MCF 10A (cell line): ENCODE measurements around the gene PTS. TPM values are rescaled to one million over a fixed set of nuclear protein-coding genes. Genes with fewer than 3 reads are reported as not detected.

Experiments used
- Bru-seq: library from RNA; stranded (reverse); fragments of 400-500 nt; gene quantifications from one replicate; lab custom pipeline; 2021; lab: Mats Ljungman, UMichigan
- BruChase-seq, 2 experiments: library from RNA; stranded (reverse); fragments of 400-500 nt; gene quantifications; one replicate each; lab custom pipeline; 2021; lab: Mats Ljungman, UMichigan
- BruUV-seq: library from RNA; stranded (reverse); fragments of 400-500 nt; replicated peaks from 2 replicates; lab custom pipeline; 2021; lab: Mats Ljungman, UMichigan
- CTCF ChIA-PET: fragments of 300-600 bp; sonication (Branson Sonifier 250); formaldehyde crosslinking; extraction: SDS; loops from one replicate; lab custom pipeline; 2021; ENCODE audit warnings: antibody characterized with exemption, inconsistent platforms; lab: Yijun Ruan, JAX
- POLR2A ChIA-PET: fragments of 300-600, 350-650 bp; sonication (Branson Sonifier 250); formaldehyde crosslinking; extraction: SDS; loops from one replicate; lab custom pipeline; 2020; ENCODE audit warnings: antibody characterized with exemption, inconsistent platforms; lab: Yijun Ruan, JAX
- DNase-seq: peaks from one replicate; pipeline ENCODE4 v3.0.0-alpha.2; 2018; ENCODE audit not compliant: unreplicated experiment
- H3K27ac Mint-ChIP-seq: one replicate; pipeline ENCODE4 v1.8.0; 2022; ENCODE audit warnings: mild to moderate bottlenecking, low read depth, mixed read lengths; ENCODE audit not compliant: unreplicated experiment
- H3K27me3 Mint-ChIP-seq: one replicate; pipeline ENCODE4 v1.8.0; 2022; ENCODE audit warnings: mixed read lengths; ENCODE audit not compliant: insufficient read depth, unreplicated experiment
- H3K36me3 Mint-ChIP-seq: one replicate; pipeline ENCODE4 v1.8.0; 2022; ENCODE audit warnings: mild to moderate bottlenecking, moderate library complexity, mixed read lengths; ENCODE audit not compliant: insufficient read depth, unreplicated experiment
- H3K4me1 Mint-ChIP-seq: one replicate; pipeline ENCODE4 v1.8.0; 2022; ENCODE audit warnings: mixed read lengths; ENCODE audit not compliant: insufficient read depth, unreplicated experiment
- H3K4me3 Mint-ChIP-seq: one replicate; pipeline ENCODE4 v1.8.0; 2022; ENCODE audit warnings: mild to moderate bottlenecking, moderate library complexity, mixed read lengths; ENCODE audit not compliant: unreplicated experiment
- H3K9me3 Mint-ChIP-seq: one replicate; pipeline ENCODE4 v1.8.0; 2022; ENCODE audit warnings: mixed read lengths; ENCODE audit not compliant: unreplicated experiment
- intact Hi-C: fragments of 100-400 bp; cut with micrococcal nuclease; formaldehyde crosslinking; loops from 2 replicates; pipeline ENCODE4 v1.14.1; 2022
- long read RNA-seq: library from polyadenylated mRNA; stranded (forward); transcript quantifications from one replicate; pipeline ENCODE4 v2.0.0, GENCODE V29; 2022
- total RNA-seq: library from RNA; stranded (reverse); gene quantifications from 2 replicates; pipeline ENCODE4 v1.2.3, GENCODE V29; 2022
- TF ChIP-seq, protein P1 (sequence below): fragments of 200-600 bp; IDR thresholded peaks from one replicate; pipeline ENCODE4 v1.8.0; 2022; ENCODE audit warnings: antibody characterized with exemption, mild to moderate bottlenecking; ENCODE audit not compliant: unreplicated experiment

The PTS gene
- 68.3 and 79.4 TPM in 2 replicates for total RNA-seq
- Bru-seq, nascent RNA: percentile 93 among the genes with signal in this experiment
- percentile 90 among the genes with signal in this experiment for BruChase-seq, experiment 1, labeled RNA remaining after a 6-hour chase
- percentile 94 among the genes with signal in this experiment for BruChase-seq, experiment 2, labeled RNA remaining after a 2-hour chase
- long read RNA-seq, transcript PTS-206 (3 exons, 601 nt): minor isoform, 7 of 131 reads
- long read RNA-seq, transcript PTS-201 (6 exons, 935 nt): major isoform, 90 of 131 reads
- long read RNA-seq, partial matches to known transcripts: 14 of 131 reads
- long read RNA-seq, other reads (novel, unspliced or antisense): 19 of 131 reads

DNA sequence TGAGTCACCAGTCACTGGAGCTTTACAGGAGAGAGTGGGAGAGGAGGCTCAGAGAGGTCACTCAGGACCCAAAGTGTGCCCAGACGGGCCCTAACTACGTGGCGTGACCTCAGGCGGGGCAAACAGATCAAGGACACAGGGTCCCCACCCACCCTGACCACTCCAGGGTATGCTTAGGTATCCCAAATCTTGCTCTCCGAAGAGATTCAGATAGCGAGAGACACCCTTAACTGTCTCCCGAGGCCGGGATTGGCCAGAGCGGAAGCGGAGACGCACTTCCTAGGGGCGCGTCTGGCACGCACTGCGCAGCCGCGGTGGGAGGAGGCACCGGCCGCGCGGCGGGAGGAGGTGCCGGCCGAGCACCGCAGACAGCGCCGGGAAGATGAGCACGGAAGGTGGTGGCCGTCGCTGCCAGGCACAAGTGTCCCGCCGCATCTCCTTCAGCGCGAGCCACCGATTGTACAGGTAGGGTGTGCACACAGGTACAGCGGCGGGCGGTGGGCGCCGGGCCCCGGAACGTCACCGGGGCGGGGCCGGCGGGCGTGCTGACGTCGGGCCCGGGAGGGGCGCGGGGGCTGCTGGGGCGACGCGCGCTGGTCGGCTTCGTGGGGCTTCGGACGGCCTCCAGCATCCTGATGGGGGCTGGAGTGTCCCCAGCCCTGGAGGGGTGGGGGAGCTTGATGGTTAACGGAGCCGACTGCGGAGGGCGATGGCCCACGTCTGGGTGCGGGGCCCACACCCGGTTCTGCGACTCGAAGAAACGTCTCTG lies at the start of gene PTS:
Gene PTS, plus strand, starts transcription at position 367 of the 769 bp plus-strand sequence. Its CDS starts 16 bp downstream, at position 383.
- no TSS peak for BruUV-seq
- intact Hi-C loops: loop anchor here (10.0 kb wide), 3 partner anchors 329 to 889 kb away; no protein-coding TSS in a partner anchor
- Mint-ChIP-seq H3K9me3 (no peaks in the 10 kb centered on the region), H3K4me3 (peak within 1 kb of the TSS; percentile 88), H3K27me3 (no peaks in the 10 kb centered on the region), H3K36me3 (peaks cover 44% of the 10 kb centered on the region), H3K4me1 (peaks cover 19% of the 10 kb centered on the region), H3K27ac (peak within 1 kb of the TSS; percentile 96)
- DNase-seq: peak; percentile 90
- TF ChIP-seq, protein P1, sequence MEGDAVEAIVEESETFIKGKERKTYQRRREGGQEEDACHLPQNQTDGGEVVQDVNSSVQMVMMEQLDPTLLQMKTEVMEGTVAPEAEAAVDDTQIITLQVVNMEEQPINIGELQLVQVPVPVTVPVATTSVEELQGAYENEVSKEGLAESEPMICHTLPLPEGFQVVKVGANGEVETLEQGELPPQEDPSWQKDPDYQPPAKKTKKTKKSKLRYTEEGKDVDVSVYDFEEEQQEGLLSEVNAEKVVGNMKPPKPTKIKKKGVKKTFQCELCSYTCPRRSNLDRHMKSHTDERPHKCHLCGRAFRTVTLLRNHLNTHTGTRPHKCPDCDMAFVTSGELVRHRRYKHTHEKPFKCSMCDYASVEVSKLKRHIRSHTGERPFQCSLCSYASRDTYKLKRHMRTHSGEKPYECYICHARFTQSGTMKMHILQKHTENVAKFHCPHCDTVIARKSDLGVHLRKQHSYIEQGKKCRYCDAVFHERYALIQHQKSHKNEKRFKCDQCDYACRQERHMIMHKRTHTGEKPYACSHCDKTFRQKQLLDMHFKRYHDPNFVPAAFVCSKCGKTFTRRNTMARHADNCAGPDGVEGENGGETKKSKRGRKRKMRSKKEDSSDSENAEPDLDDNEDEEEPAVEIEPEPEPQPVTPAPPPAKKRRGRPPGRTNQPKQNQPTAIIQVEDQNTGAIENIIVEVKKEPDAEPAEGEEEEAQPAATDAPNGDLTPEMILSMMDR: no peak
- CTCF ChIA-PET: interaction anchor here (0.6 to 15.5 kb wide), 6 partner anchors 9 to 1829 kb away, joined by 3 to 428 read pairs (median 4); no protein-coding TSS in a partner anchor
- POLR2A ChIA-PET: interaction anchor here (0.6 to 2.4 kb wide), 27 partner anchors 14 to 288 kb away, joined by 3 to 17 read pairs (median 4); partner anchors contain the start of genes IL18, PLET1, SDHD and TIMM8B

DNA sequence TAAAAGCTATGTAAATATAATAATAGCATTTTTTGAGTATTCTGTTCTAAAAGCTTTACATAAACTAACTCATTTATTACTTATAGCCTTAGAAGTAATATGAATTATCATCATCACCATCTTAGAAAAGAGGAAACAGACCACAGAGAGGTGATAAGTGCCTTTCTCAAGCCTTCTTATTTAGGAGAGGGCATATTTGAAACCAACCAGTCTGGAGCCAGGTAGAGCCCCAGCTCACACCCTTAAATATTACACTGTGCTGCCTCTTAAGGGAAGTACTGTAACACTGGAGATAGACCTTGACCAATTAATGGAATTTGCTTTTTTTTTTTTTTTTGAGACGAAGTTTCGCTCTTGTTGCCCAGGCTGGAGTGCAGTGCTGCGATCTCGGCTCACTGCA lies 48.6 kb upstream of the PTS start:
- no peak overlapping the region for H3K27ac Mint-ChIP-seq
- H3K4me1 Mint-ChIP-seq: peaks cover 15% of the 10 kb centered on the region
- no peaks in the 10 kb centered on the region for H3K9me3 Mint-ChIP-seq
- TF ChIP-seq, protein P1: no peak
- H3K27me3 Mint-ChIP-seq: no peaks in the 10 kb centered on the region
- DNase-seq: no peak
- intact Hi-C loops: no loop called here
- H3K4me3 Mint-ChIP-seq: no peak overlapping the region
- H3K36me3 Mint-ChIP-seq: no peaks in the 10 kb centered on the region
- CTCF ChIA-PET: interaction anchor here (0.5 kb wide), 1 partner anchor 102 kb away, joined by 3 read pairs; no protein-coding TSS in a partner anchor
- POLR2A ChIA-PET: interaction anchor here (0.9 to 1.8 kb wide), 4 partner anchors 11 to 90 kb away, joined by 3 to 5 read pairs (median 4); partner anchors contain the start of gene TEX12
- no TSS peak for BruUV-seq

DNA sequence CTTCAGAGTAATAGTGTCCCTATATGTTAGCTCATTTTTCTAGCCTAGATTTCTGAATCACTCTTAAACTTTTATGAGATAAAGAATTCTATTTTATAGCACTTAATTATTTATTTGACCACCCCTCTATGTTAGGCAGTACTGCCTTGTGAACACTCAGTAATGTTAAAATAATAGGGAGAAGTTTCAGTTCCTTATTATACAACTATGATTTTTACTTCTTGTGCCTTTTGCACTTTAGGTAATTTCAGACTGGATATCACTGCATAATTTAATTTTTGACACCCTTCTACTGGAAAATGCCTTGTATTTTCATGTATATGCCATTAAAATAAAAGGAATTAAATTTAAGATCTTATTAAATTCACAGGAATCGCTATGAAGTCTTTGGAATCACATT lies 47.8 kb upstream of the PTS start:
- no peaks in the 10 kb centered on the region for H3K9me3 Mint-ChIP-seq
- POLR2A ChIA-PET: interaction anchor here (0.9 to 1.8 kb wide), 4 partner anchors 12 to 91 kb away, joined by 3 to 4 read pairs (median 3); partner anchors contain the start of gene TEX12
- no peak overlapping the region for H3K27ac Mint-ChIP-seq
- TF ChIP-seq, protein P1: no peak
- DNase-seq: no peak
- intact Hi-C loops: no loop called here
- no peak overlapping the region for H3K4me3 Mint-ChIP-seq
- H3K4me1 Mint-ChIP-seq: peaks cover 15% of the 10 kb centered on the region
- H3K27me3 Mint-ChIP-seq: no peaks in the 10 kb centered on the region
- CTCF ChIA-PET: no interaction called here
- BruUV-seq: no TSS peak
- no peaks in the 10 kb centered on the region for H3K36me3 Mint-ChIP-seq
